ENCODE results near the gene TNS2.

- TF ChIP-seq, protein P1, sequence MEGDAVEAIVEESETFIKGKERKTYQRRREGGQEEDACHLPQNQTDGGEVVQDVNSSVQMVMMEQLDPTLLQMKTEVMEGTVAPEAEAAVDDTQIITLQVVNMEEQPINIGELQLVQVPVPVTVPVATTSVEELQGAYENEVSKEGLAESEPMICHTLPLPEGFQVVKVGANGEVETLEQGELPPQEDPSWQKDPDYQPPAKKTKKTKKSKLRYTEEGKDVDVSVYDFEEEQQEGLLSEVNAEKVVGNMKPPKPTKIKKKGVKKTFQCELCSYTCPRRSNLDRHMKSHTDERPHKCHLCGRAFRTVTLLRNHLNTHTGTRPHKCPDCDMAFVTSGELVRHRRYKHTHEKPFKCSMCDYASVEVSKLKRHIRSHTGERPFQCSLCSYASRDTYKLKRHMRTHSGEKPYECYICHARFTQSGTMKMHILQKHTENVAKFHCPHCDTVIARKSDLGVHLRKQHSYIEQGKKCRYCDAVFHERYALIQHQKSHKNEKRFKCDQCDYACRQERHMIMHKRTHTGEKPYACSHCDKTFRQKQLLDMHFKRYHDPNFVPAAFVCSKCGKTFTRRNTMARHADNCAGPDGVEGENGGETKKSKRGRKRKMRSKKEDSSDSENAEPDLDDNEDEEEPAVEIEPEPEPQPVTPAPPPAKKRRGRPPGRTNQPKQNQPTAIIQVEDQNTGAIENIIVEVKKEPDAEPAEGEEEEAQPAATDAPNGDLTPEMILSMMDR (conservative IDR thresholded peaks at IDR 0.05; ENCODE audit: low read depth, low read length), result no peak
- TF ChIP-seq EZH2 (IDR thresholded peaks at IDR 0.05; ENCODE audit: borderline replicate concordance, low read depth, low read length, poor library complexity, severe bottlenecking), result no peak
Measured at GRCh38 chr12:53049571-53050318, at the start of gene TNS2.

All from A673 (cell line).